ENCODE measurements around the gene CCDC122.

CCDC122 gene

GRCh38 chr13:43805071-43805468 is 74.5 kb downstream of the CCDC122 start:
- in situ Hi-C loops (cut with MboI; ENCODE audit: low sequenced_read_pairs): no loop called here

- in situ Hi-C loops (cut with MboI; ENCODE audit: low sequenced_read_pairs): no loop called here
Observed at GRCh38 chr13:43804461-43805070, 75.0 kb downstream of the CCDC122 start.

- in situ Hi-C loops (cut with MboI; ENCODE audit: low sequenced_read_pairs): no loop called here
Observed at GRCh38 chr13:43802511-43802910, 77.0 kb downstream of the CCDC122 start.

GRCh38 chr13:43800828-43801227 is 78.7 kb downstream of the CCDC122 start:
- in situ Hi-C loops (cut with MboI; ENCODE audit: low sequenced_read_pairs): no loop called here

- in situ Hi-C loops (cut with MboI; ENCODE audit: low sequenced_read_pairs): no loop called here
Observed at GRCh38 chr13:43799191-43799590, 80.3 kb downstream of the CCDC122 start.

- in situ Hi-C loops (cut with MboI; ENCODE audit: low sequenced_read_pairs): no loop called here
Observed at GRCh38 chr13:43797869-43798268, 81.7 kb downstream of the CCDC122 start.

GRCh38 chr13:43797159-43797558 is 82.4 kb downstream of the CCDC122 start:
- in situ Hi-C loops (cut with MboI; ENCODE audit: low sequenced_read_pairs): no loop called here

GRCh38 chr13:43794416-43794815 is 85.1 kb downstream of the CCDC122 start:
- in situ Hi-C loops (cut with MboI; ENCODE audit: low sequenced_read_pairs): no loop called here

- in situ Hi-C loops (cut with MboI; ENCODE audit: low sequenced_read_pairs): no loop called here
Observed at GRCh38 chr13:43792076-43792881, 87.3 kb downstream of the CCDC122 start.

- in situ Hi-C loops (cut with MboI; ENCODE audit: low sequenced_read_pairs): no loop called here
Observed at GRCh38 chr13:43787997-43788396, 91.5 kb downstream of the CCDC122 start.

GRCh38 chr13:43787518-43787891 is 92.0 kb downstream of the CCDC122 start:
- in situ Hi-C loops (cut with MboI; ENCODE audit: low sequenced_read_pairs): no loop called here

- in situ Hi-C loops (cut with MboI; ENCODE audit: low sequenced_read_pairs): no loop called here
Observed at GRCh38 chr13:43786766-43787517, 92.6 kb downstream of the CCDC122 start, which contains the start of gene ENOX1. Gene ENOX1, minus strand, starts transcription at chr13:43786972.

GRCh38 chr13:43786472-43786765 is 93.1 kb downstream of the CCDC122 start:
- in situ Hi-C loops (cut with MboI; ENCODE audit: low sequenced_read_pairs): no loop called here
